CD14-positive monocyte (primary cell): ENCODE measurements around the gene NACA. TPM values are rescaled to one million over a fixed set of nuclear protein-coding genes. Genes with fewer than 3 reads are reported as not detected.
A peak's percentile ranks its signal among the peaks of the same experiment; 100 is the strongest.

Experiments used
- DNase-seq, 3 donors: peaks; one replicate each; pipeline ENCODE4 v3.0.0-alpha.2; 2011 to 2022
- H2AFZ ChIP-seq: 2 replicates; pipeline ENCODE4 v1.6.0; 2012; ENCODE audit warnings: mild to moderate bottlenecking, low read depth, low read length, inconsistent platforms; ENCODE audit not compliant: insufficient read depth, poor library complexity, severe bottlenecking
- H3K27ac ChIP-seq, 2 donors: 1 replicate in 1 of 2; 2 replicates in 1 of 2; pipeline ENCODE4 v1.5.1; 2012 to 2013; ENCODE audit warnings: low read length in 2 of 2, control low read depth in 1 of 2, inconsistent platforms in 1 of 2, low read depth in 1 of 2, mild to moderate bottlenecking in 1 of 2
- H3K27me3 ChIP-seq, 2 donors: one replicate each; pipeline versions ENCODE4 v1.6.0 to v1.6.1; 2011 to 2013; ENCODE audit warnings: low read length in 2 of 2; ENCODE audit not compliant: control insufficient read depth in 2 of 2, insufficient read depth in 2 of 2
- H3K36me3 ChIP-seq, 2 donors: replicated peaks in 1 of 2; 1 replicate in 1 of 2; 2 replicates in 1 of 2; pipeline versions ENCODE4 v1.5.1 to v1.6.1; 2012 to 2013; ENCODE audit warnings: low read length in 2 of 2, control low read depth in 1 of 2, inconsistent platforms in 1 of 2, mild to moderate bottlenecking in 1 of 2; ENCODE audit not compliant: insufficient read depth in 2 of 2, control insufficient read depth in 1 of 2
- H3K4me1 ChIP-seq, 2 donors: 1 replicate in 1 of 2; 2 replicates in 1 of 2; pipeline versions ENCODE4 v1.5.1 to v1.6.1; 2012 to 2013; ENCODE audit warnings: low read length in 2 of 2, control low read depth in 1 of 2, inconsistent platforms in 1 of 2, mild to moderate bottlenecking in 1 of 2, moderate library complexity in 1 of 2; ENCODE audit not compliant: insufficient read depth in 2 of 2, control insufficient read depth in 1 of 2
- H3K4me2 ChIP-seq: replicated peaks from 2 replicates; pipeline ENCODE3; 2012; ENCODE audit warnings: low read length, moderate library complexity, mild to moderate bottlenecking; ENCODE audit not compliant: poor library complexity, severe bottlenecking; ENCODE audit errors: extremely low read depth
- H3K4me3 ChIP-seq, 3 experiments: fragments of 200-600 bp in 1 of 3; sonication (generic) in 1 of 3; replicated peaks in 1 of 3; 1 replicate in 2 of 3; 2 replicates in 1 of 3; pipeline ENCODE4 v1.5.1; 2011 to 2013; ENCODE audit warnings: low read length in 3 of 3, mild to moderate bottlenecking in 3 of 3, control low read depth in 2 of 3, low read depth in 2 of 3, inconsistent platforms in 1 of 3, moderate library complexity in 1 of 3
- H3K79me2 ChIP-seq: 2 replicates; pipeline ENCODE4 v1.6.0; 2012; ENCODE audit warnings: mild to moderate bottlenecking, control low read depth, inconsistent platforms, low read length, moderate library complexity; ENCODE audit not compliant: insufficient read depth
- H3K9ac ChIP-seq: 2 replicates; pipeline ENCODE4 v1.6.0; 2017; ENCODE audit warnings: low read length, mild to moderate bottlenecking; ENCODE audit not compliant: insufficient read depth, poor library complexity, severe bottlenecking
- H3K9me3 ChIP-seq, 2 donors: replicated peaks in 1 of 2; 1 replicate in 1 of 2; 2 replicates in 1 of 2; pipeline versions ENCODE4 v1.5.1 to v1.6.1; 2012 to 2013; ENCODE audit warnings: low read length in 2 of 2, control low read depth in 1 of 2; ENCODE audit not compliant: control insufficient read depth in 1 of 2, insufficient read depth in 1 of 2
- H4K20me1 ChIP-seq: 2 replicates; pipeline ENCODE4 v1.6.0; 2012; ENCODE audit warnings: mild to moderate bottlenecking, low read length, control low read depth, moderate library complexity; ENCODE audit not compliant: insufficient read depth
- H3K27ac Mint-ChIP-seq, 7 donors: one replicate each; pipeline ENCODE4 v1.8.0; 2020; ENCODE audit warnings: mild to moderate bottlenecking in 7 of 7, mixed read lengths in 7 of 7, moderate library complexity in 6 of 7, inconsistent platforms in 2 of 7
- H3K27me3 Mint-ChIP-seq, 3 donors: one replicate each; pipeline ENCODE4 v1.8.0; 2021 to 2022; ENCODE audit warnings: low read depth in 3 of 3, mild to moderate bottlenecking in 3 of 3, mixed read lengths in 3 of 3, moderate library complexity in 3 of 3, inconsistent platforms in 1 of 3
- H3K36me3 Mint-ChIP-seq, 2 donors: one replicate each; pipeline ENCODE4 v1.8.0; 2020; ENCODE audit warnings: mixed read lengths in 2 of 2, inconsistent platforms in 1 of 2, mild to moderate bottlenecking in 1 of 2
- H3K4me1 Mint-ChIP-seq: one replicate; pipeline ENCODE4 v1.8.0; 2020; ENCODE audit warnings: mild to moderate bottlenecking, mixed read lengths
- H3K4me3 Mint-ChIP-seq, 2 donors: one replicate each; pipeline ENCODE4 v1.8.0; 2020; ENCODE audit warnings: mild to moderate bottlenecking in 2 of 2, mixed read lengths in 2 of 2, moderate library complexity in 1 of 2
- H3K9me3 Mint-ChIP-seq, 7 donors: one replicate each; pipeline ENCODE4 v1.8.0; 2020 to 2022; ENCODE audit warnings: mixed read lengths in 7 of 7, mild to moderate bottlenecking in 6 of 7, moderate library complexity in 6 of 7, inconsistent platforms in 2 of 7
- WGBS: methylation state at CpG from one replicate; pipeline ENCODE4 v1.1.5; 2013; ENCODE audit warnings: missing lambda C conversion rate; ENCODE audit not compliant: insufficient coverage; 5-methylcytosine and 5-hydroxymethylcytosine counted together
- intact Hi-C, 2 donors: fragments of 100-400 bp; cut with micrococcal nuclease; formaldehyde crosslinking; loops; one replicate each; pipeline versions ENCODE4 v1.15.0 to v1.15.1; 2023
- polyA plus RNA-seq, 3 donors: library from polyadenylated mRNA; depleted of rRNA in 1 of 3; unstranded in 2 of 3; stranded (reverse) in 1 of 3; fragments of 300-500 nt in 2 of 3; fragments of >200 nt in 1 of 3; fragmentation: Illumina TruSeq in 2 of 3; gene quantifications; 1 replicate in 2 of 3; 2 replicates in 1 of 3; pipeline ENCODE4 v1.2.3, GENCODE V29; 2012 to 2021
- TF ChIP-seq, protein P1 (sequence below): fragments of 200-600 bp; IDR thresholded peaks from one replicate; pipeline ENCODE4 v1.8.0; 2022; ENCODE audit warnings: antibody characterized with exemption, mild to moderate bottlenecking

NACA gene
- polyA plus RNA-seq, 3 donors, result 797 to 1,102 (median 937) TPM

DNA sequence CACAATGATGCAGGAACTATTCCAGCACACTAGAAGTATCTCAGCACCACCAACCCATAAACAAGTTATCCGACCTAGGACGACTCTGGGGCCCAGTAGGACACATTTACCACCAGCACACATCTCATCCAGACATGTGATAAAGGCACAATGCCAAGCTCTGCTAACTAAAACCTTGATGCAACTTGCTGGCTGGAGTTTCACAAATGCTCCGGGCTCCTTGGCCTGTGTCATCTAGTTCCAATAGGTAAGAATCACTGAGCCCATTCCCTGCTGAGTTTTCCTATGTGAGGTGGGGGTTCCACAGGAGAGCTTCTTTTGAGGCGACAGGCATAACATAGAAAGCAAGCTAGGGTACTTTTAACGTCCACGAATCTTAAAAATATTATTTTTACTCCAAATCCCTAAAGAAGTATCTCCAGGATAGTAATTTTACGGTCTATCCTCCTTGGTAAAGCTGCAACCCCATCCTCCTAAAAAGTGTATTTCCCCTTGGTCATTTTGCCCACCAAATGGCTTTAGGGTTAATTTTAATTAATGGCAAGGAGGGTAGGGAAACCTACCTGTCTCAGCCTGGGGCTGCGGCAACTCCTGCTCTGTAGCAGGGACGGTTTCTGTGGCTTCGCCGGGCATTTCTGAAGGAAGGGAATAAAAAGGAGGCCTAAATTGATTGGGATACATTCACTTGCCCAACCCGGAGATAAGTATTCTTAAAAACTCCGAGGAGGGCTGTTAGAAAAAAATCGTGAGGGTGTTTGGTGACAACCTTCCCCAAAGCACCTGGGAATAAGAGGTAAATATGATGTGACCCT is 1.0 kb downstream of the NACA start:
- peaks cover 84% of the 10 kb centered on the region for H3K79me2 ChIP-seq
- intact Hi-C loops, result loop anchor here (5.0 to 10.0 kb wide), 2 partner anchors 77 to 79 kb away; partner anchors contain the start of gene ATP5F1B (in 2 of the 2)
- H2AFZ ChIP-seq, result peak overlapping the region; percentile 82
- peaks cover 50% of the 10 kb centered on the region for H4K20me1 ChIP-seq
- Mint-ChIP-seq H3K9me3 (no peaks in the 10 kb centered on the region), H3K27ac (peak overlapping the region; percentile 97 to 99 (median 98)), H3K27me3 (no peaks in the 10 kb centered on the region), H3K4me3 (peak overlapping the region; percentile 98), H3K36me3 (peaks cover 28 to 29% of the 10 kb centered on the region in 2 donors), H3K4me1 (peaks cover 59% of the 10 kb centered on the region)
- peak overlapping the region; percentile 89 for H3K4me2 ChIP-seq
- peak overlapping the region; percentile 90 for H3K9ac ChIP-seq
- TF ChIP-seq, protein P1, sequence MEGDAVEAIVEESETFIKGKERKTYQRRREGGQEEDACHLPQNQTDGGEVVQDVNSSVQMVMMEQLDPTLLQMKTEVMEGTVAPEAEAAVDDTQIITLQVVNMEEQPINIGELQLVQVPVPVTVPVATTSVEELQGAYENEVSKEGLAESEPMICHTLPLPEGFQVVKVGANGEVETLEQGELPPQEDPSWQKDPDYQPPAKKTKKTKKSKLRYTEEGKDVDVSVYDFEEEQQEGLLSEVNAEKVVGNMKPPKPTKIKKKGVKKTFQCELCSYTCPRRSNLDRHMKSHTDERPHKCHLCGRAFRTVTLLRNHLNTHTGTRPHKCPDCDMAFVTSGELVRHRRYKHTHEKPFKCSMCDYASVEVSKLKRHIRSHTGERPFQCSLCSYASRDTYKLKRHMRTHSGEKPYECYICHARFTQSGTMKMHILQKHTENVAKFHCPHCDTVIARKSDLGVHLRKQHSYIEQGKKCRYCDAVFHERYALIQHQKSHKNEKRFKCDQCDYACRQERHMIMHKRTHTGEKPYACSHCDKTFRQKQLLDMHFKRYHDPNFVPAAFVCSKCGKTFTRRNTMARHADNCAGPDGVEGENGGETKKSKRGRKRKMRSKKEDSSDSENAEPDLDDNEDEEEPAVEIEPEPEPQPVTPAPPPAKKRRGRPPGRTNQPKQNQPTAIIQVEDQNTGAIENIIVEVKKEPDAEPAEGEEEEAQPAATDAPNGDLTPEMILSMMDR, result no peak
- H3K36me3 ChIP-seq, result peaks cover 14 to 29% of the 10 kb centered on the region in 2 donors
- H3K4me3 ChIP-seq, result peak overlapping the region; percentile 67 to 99 (median 98)
- H3K27ac ChIP-seq, result peak overlapping the region; percentile 93 to 97
- H3K27me3 ChIP-seq, result no peaks in the 10 kb centered on the region
- peaks cover 57 to 70% of the 10 kb centered on the region in 2 donors for H3K4me1 ChIP-seq
- peak in 2 of 3 donors; percentile 36 to 48 for DNase-seq
- H3K9me3 ChIP-seq, result no peaks in the 10 kb centered on the region
- WGBS, result 0% methylated on average over 6 of the region's 14 CpGs

DNA sequence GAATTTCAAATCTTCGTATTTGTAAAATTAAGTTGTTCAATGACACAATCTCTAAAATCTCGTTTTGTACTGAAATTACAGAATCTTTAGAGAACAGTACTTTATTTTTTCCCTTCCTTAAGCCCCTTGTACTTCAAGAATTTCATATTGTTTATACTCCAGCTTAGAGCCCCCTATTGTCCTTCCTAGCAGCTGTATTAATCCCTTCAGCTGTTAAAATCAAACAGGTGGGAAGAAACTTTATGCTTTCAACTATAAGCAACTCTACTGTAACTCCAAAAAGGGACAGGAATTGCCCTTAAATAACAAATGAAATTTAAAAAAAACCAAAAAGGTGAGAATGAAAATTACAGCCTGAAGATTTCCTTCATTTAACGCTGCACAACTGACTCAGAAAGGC is 1.7 kb downstream of the NACA start:
- Histone ChIP-seq H3K9ac (peak overlapping the region; percentile 6), H4K20me1 (peaks cover 58% of the 10 kb centered on the region), H3K4me2 (peak overlapping the region; percentile 89), H3K27ac (peak overlapping the region in 1 of 2 donors; percentile 93), H3K27me3 (no peaks in the 10 kb centered on the region), H3K79me2 (peaks cover 86% of the 10 kb centered on the region), H3K4me1 (peaks cover 63 to 74% of the 10 kb centered on the region in 2 donors), H3K4me3 (peak overlapping the region; percentile 67 to 99 (median 98)), H3K9me3 (no peaks in the 10 kb centered on the region), H3K36me3 (peaks cover 19 to 35% of the 10 kb centered on the region in 2 donors), H2AFZ (no peak overlapping the region)
- Mint-ChIP-seq H3K9me3 (no peaks in the 10 kb centered on the region), H3K4me3 (peak overlapping the region; percentile 98), H3K36me3 (peaks cover 34 to 35% of the 10 kb centered on the region in 2 donors), H3K27ac (peak overlapping the region in 5 of 7 donors; percentile 40 to 98 (median 97)), H3K4me1 (peaks cover 63% of the 10 kb centered on the region), H3K27me3 (no peaks in the 10 kb centered on the region)
- TF ChIP-seq, protein P1, result no peak
- no CpG with 5 or more reads among the region's 3 CpGs for WGBS
- intact Hi-C loops, result loop anchor here (5.0 to 10.0 kb wide), 2 partner anchors 76 to 79 kb away; partner anchors contain the start of gene ATP5F1B (in 2 of the 2)
- DNase-seq, result no peak
